Fibroblast of skin of left biceps (primary cell): Measurements from ENCODE around the gene ACBD6.

Source experiments
- DNase-seq, 2 experiments: peaks; one replicate each; pipeline ENCODE4 v3.0.0-alpha.2; 2013; ENCODE audit warnings: low read depth in 2 of 2

ACBD6 gene

GRCh38 chr1:180370597-180370996 lies 131.8 kb downstream of the ACBD6 start:
- no peak for DNase-seq

GRCh38 chr1:180370188-180370587 lies 132.2 kb downstream of the ACBD6 start:
- DNase-seq, result no peak

- DNase-seq, result no peak
These were observed 133.3 kb downstream of the ACBD6 start for GRCh38 chr1:180369061-180369460.

GRCh38 chr1:180366371-180367068 lies 135.9 kb downstream of the ACBD6 start:
- no peak for DNase-seq

- DNase-seq, result no peak
These were observed 137.3 kb downstream of the ACBD6 start for GRCh38 chr1:180365039-180365438.

GRCh38 chr1:180363246-180363995 lies 139.0 kb downstream of the ACBD6 start:
- no peak for DNase-seq

GRCh38 chr1:180360333-180361075 lies 141.9 kb downstream of the ACBD6 start:
- DNase-seq, result no peak

GRCh38 chr1:180358649-180359048 lies 143.7 kb downstream of the ACBD6 start:
- no peak for DNase-seq

GRCh38 chr1:180353945-180354344 lies 148.4 kb downstream of the ACBD6 start:
- no peak for DNase-seq

- DNase-seq, result no peak
These were observed 149.8 kb downstream of the ACBD6 start for GRCh38 chr1:180352588-180352987.

GRCh38 chr1:180352021-180352420 lies 150.4 kb downstream of the ACBD6 start:
- DNase-seq, result no peak

- no peak for DNase-seq
These were observed 157.2 kb downstream of the ACBD6 start for GRCh38 chr1:180345148-180345547.

- no peak for DNase-seq
These were observed 158.2 kb downstream of the ACBD6 start for GRCh38 chr1:180343921-180344769.

GRCh38 chr1:180327089-180327488 lies 175.3 kb downstream of the ACBD6 start:
- no peak for DNase-seq

- DNase-seq, result peak in 1 of 2 experiments; percentile 19
These were observed 189.5 kb downstream of the ACBD6 start for GRCh38 chr1:180312926-180313325.

- no peak for DNase-seq
These were observed 191.2 kb downstream of the ACBD6 start for GRCh38 chr1:180311011-180311730.

- DNase-seq, result no peak
These were observed 192.3 kb downstream of the ACBD6 start for GRCh38 chr1:180310095-180310494.

GRCh38 chr1:180309338-180309737 lies 193.0 kb downstream of the ACBD6 start:
- DNase-seq, result peak; percentile 28 to 36

GRCh38 chr1:180301135-180301742 lies 201.1 kb downstream of the ACBD6 start:
- DNase-seq, result no peak

- DNase-seq, result no peak
These were observed 202.7 kb downstream of the ACBD6 start for GRCh38 chr1:180299479-180300221.
